ENCODE measurements around the gene ARL3. TPM values are rescaled to one million over a fixed set of nuclear protein-coding genes. Genes with fewer than 3 reads are reported as not detected.

Gene ARL3
- total RNA-seq, 2 donors from 2014 or later = 9.7 to 11.6 TPM

- intact Hi-C loops (cut with DNase I) = loop anchor here in 1 of 2 donors (10.0 kb wide), 1 partner anchor 142 kb away; the partner anchor contains the start of genes ACTR1A and SUFU
- DNase-seq (ENCODE audit: low spot score) = peak; percentile 93
Observed at GRCh38 chr10:102646610-102647442, 67.4 kb downstream of the ARL3 start.

GRCh38 chr10:102645741-102646609 is 68.2 kb downstream of the ARL3 start:
- peak; percentile 98 for DNase-seq (ENCODE audit: low spot score)
- intact Hi-C loops (cut with DNase I) = loop anchor here in 1 of 2 donors (10.0 kb wide), 1 partner anchor 141 kb away; the partner anchor contains the start of genes ACTR1A and SUFU

GRCh38 chr10:102645388-102645740 is 68.8 kb downstream of the ARL3 start:
- intact Hi-C loops (cut with DNase I) = loop anchor here in 1 of 2 donors (10.0 kb wide), 1 partner anchor 141 kb away; the partner anchor contains the start of genes ACTR1A and SUFU
- DNase-seq (ENCODE audit: low spot score) = peak; percentile 92

GRCh38 chr10:102644646-102645387 is 69.4 kb downstream of the ARL3 start:
- peak; percentile 95 for DNase-seq (ENCODE audit: low spot score)
- intact Hi-C loops (cut with DNase I) = loop anchor here in 1 of 2 donors (10.0 kb wide), 1 partner anchor 140 kb away; the partner anchor contains the start of genes ACTR1A and SUFU

GRCh38 chr10:102644066-102644645 is 70.0 kb downstream of the ARL3 start, which contains the start of gene TRIM8:
TRIM8 (plus strand) TSS chr10:102644479; CDS start chr10:102644618, 139 bp downstream.
- intact Hi-C loops (cut with DNase I) = loop anchor here in 1 of 2 donors (10.0 kb wide), 1 partner anchor 139 kb away; the partner anchor contains the start of genes ACTR1A and SUFU
- DNase-seq (ENCODE audit: low spot score) = no peak

GRCh38 chr10:102643336-102644065 is 70.7 kb downstream of the ARL3 start:
- intact Hi-C loops (cut with DNase I) = loop anchor here in 1 of 2 donors (10.0 kb wide), 1 partner anchor 139 kb away; the partner anchor contains the start of genes ACTR1A and SUFU
- DNase-seq (ENCODE audit: low spot score) = peak; percentile 91

- intact Hi-C loops (cut with DNase I) = loop anchor here in 1 of 2 donors (10.0 kb wide), 1 partner anchor 138 kb away; the partner anchor contains the start of genes ACTR1A and SUFU
- no peak for DNase-seq (ENCODE audit: low spot score)
Observed at GRCh38 chr10:102642736-102643335, 71.4 kb downstream of the ARL3 start.

- intact Hi-C loops (cut with DNase I) = loop anchor here in 1 of 2 donors (10.0 kb wide), 1 partner anchor 137 kb away; the partner anchor contains the start of genes ACTR1A and SUFU
Observed at GRCh38 chr10:102641880-102642735, 72.1 kb downstream of the ARL3 start.

GRCh38 chr10:102641402-102641801 is 72.8 kb downstream of the ARL3 start:
- DNase-seq (ENCODE audit: low spot score) = no peak
- intact Hi-C loops (cut with DNase I) = loop anchor here in 1 of 2 donors (10.0 kb wide), 1 partner anchor 137 kb away; the partner anchor contains the start of genes ACTR1A and SUFU

More at GRCh38 chr10:102641880-102642735, 72.1 kb downstream of the ARL3 start:
- peak; percentile 99 for DNase-seq (ENCODE audit: low spot score)

- DNase-seq (ENCODE audit: low spot score) = no peak
- intact Hi-C loops (cut with DNase I) = no loop called here
Observed at GRCh38 chr10:102639537-102639936, 74.7 kb downstream of the ARL3 start.

GRCh38 chr10:102635377-102635776 is 78.8 kb downstream of the ARL3 start:
- no peak for DNase-seq (ENCODE audit: low spot score)
- intact Hi-C loops (cut with DNase I) = no loop called here

- intact Hi-C loops (cut with DNase I) = no loop called here
Observed at GRCh38 chr10:102634686-102635085, 79.5 kb downstream of the ARL3 start.

GRCh38 chr10:102633848-102634247 is 80.3 kb downstream of the ARL3 start:
- intact Hi-C loops (cut with DNase I) = no loop called here
- DNase-seq (ENCODE audit: low spot score) = peak; percentile 77

More at GRCh38 chr10:102634686-102635085, 79.5 kb downstream of the ARL3 start:
- DNase-seq (ENCODE audit: low spot score) = no peak

GRCh38 chr10:102633287-102633686 is 80.9 kb downstream of the ARL3 start:
- intact Hi-C loops (cut with DNase I) = no loop called here
- DNase-seq (ENCODE audit: low spot score) = peak; percentile 86

GRCh38 chr10:102632394-102633111 is 81.6 kb downstream of the ARL3 start:
- peak; percentile 64 for DNase-seq (ENCODE audit: low spot score)
- intact Hi-C loops (cut with DNase I) = no loop called here
